Measurements from ENCODE around the gene MAML3.

The MAML3 gene

DNA sequence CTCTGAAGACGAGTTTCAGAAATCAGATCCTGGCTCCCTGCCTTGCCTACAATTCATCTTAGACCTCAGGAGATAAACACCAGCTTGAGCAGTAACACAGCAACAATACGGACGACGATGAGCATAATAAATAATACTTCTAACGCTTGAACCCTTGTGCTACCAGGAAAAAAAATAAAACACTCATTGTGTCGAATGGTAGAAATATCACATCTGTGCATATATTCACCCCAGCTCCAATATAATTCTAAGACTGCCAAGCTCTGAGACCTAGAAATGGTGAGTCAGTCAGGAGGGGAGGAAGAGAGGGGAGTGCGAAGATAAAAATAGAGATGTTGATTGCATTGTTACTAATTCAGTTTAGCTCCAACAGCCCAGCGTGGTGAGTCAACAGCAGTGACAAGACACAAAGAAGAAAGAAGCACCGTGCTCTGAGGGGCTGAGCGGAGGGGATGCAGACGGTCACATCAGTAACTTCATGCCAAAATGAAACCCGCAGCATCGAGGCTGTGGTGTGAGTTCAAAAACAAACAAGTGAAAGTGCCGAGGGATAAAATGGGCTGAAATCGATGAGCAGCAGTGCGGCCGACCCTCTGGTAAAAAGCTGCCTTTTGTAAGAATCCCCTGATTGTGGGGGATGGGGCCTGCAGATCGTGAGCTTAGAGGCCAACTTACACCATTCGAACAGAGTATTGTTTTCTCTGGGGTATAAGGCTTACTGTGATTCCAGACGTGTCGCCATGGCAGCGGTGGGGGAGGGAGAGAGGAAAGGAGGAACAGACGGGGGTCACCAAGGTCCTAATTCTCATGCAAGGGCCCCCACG, 338.0 kb downstream of the MAML3 start:
- H3K4me2 ChIP-seq (ENCODE audit: low read length): no peak overlapping the region
- H3K27me3 ChIP-seq (ENCODE audit: low read depth, low read length): peaks cover 63% of the 10 kb centered on the region
- H4K20me1 ChIP-seq (ENCODE audit: insufficient read depth, low read length): no peaks in the 10 kb centered on the region
- TF ChIP-seq EZH2phosphoT487 (IDR thresholded peaks at IDR 0.05; ENCODE audit: low read depth): no peak
- TF ChIP-seq, protein P1, sequence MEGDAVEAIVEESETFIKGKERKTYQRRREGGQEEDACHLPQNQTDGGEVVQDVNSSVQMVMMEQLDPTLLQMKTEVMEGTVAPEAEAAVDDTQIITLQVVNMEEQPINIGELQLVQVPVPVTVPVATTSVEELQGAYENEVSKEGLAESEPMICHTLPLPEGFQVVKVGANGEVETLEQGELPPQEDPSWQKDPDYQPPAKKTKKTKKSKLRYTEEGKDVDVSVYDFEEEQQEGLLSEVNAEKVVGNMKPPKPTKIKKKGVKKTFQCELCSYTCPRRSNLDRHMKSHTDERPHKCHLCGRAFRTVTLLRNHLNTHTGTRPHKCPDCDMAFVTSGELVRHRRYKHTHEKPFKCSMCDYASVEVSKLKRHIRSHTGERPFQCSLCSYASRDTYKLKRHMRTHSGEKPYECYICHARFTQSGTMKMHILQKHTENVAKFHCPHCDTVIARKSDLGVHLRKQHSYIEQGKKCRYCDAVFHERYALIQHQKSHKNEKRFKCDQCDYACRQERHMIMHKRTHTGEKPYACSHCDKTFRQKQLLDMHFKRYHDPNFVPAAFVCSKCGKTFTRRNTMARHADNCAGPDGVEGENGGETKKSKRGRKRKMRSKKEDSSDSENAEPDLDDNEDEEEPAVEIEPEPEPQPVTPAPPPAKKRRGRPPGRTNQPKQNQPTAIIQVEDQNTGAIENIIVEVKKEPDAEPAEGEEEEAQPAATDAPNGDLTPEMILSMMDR (IDR thresholded peaks at IDR 0.05; ENCODE audit: low read depth, low read length): no peak
- H2AFZ ChIP-seq (ENCODE audit: low read depth, low read length): no peak overlapping the region
- H3K27ac ChIP-seq (ENCODE audit: low read length): no peak overlapping the region
- H3K36me3 ChIP-seq (replicated peaks; ENCODE audit: low read depth, low read length): no peaks in the 10 kb centered on the region
- H3K9ac ChIP-seq (ENCODE audit: low read length): no peak overlapping the region
- no peaks in the 10 kb centered on the region for H3K79me2 ChIP-seq (ENCODE audit: low read length)
- H3K4me3 ChIP-seq (ENCODE audit: low read length): no peak overlapping the region
- no peaks in the 10 kb centered on the region for H3K4me1 ChIP-seq (ENCODE audit: low read length)
- peaks cover 2% of the 10 kb centered on the region; the same call in 1 of the 2 replicates for H3K9me3 ChIP-seq (ENCODE audit: insufficient read depth, low read length)

DNA sequence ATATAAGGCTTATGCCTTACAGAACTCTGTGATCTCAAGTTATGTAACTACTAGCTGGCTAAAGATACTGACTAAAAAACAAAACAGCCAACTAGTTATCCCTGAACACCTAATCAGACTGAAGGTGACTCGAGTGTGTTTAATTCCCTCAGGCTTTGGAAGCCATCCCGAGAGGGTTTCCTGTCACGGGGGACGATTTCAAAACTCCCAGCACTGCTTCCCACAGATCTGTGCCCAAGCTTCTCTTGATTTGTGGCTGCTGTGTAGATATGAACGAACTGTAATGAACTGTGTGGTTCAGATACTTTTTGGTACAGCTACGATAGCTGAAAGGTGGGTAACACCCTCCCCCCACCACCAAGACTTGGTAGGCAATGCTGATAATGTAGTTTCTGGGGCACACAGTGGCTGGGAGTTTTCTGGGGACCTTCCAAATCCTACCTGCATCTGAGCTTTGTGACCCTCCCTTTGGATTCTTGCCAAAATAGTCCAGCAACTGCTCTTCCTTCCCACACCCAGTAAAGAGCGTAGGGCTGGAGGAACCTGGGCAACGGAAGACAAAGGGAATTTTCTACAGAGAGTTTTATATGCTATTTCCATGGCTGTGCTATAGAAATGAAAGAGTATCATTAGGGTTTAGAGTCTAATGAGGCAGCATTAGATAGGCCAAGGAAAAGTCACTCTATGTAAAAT, 339.5 kb downstream of the MAML3 start:
- Histone ChIP-seq H3K27me3 (ENCODE audit: low read depth, low read length) (peaks cover 58% of the 10 kb centered on the region), H3K27ac (ENCODE audit: low read length) (no peak overlapping the region), H2AFZ (ENCODE audit: low read depth, low read length) (no peak overlapping the region)

DNA sequence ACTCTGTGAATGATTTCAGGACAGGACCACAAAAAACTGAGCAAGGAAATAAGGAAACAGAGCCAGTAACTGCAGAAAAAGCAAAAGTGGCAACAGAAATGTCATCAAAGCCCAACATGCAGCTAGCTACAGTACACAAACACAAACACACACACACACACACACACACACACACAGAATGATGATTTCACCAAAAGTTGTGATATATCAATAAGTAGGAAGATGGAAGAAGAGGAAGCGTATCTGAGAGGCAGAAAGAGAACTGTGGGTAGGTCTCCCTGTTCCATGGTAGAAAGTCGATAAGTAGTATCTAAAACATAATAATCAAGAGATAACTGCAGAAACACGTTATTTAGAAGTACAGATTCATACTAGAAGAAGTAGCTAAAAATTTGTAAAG, 340.1 kb downstream of the MAML3 start:
- H3K4me3 ChIP-seq (ENCODE audit: low read length): no peak overlapping the region
- no peak overlapping the region for H3K4me2 ChIP-seq (ENCODE audit: low read length)
- H3K27me3 ChIP-seq (ENCODE audit: low read depth, low read length): peaks cover 57% of the 10 kb centered on the region
- no peak overlapping the region for H2AFZ ChIP-seq (ENCODE audit: low read depth, low read length)
- no peak overlapping the region for H3K27ac ChIP-seq (ENCODE audit: low read length)
- peaks cover 8% of the 10 kb centered on the region; the same call in 1 of the 2 replicates for H3K9me3 ChIP-seq (ENCODE audit: insufficient read depth, low read length)
- TF ChIP-seq, protein P1 (IDR thresholded peaks at IDR 0.05; ENCODE audit: low read depth, low read length): no peak
- no peak for TF ChIP-seq EZH2phosphoT487 (IDR thresholded peaks at IDR 0.05; ENCODE audit: low read depth)
- no peaks in the 10 kb centered on the region for H3K4me1 ChIP-seq (ENCODE audit: low read length)
- H3K79me2 ChIP-seq (ENCODE audit: low read length): no peaks in the 10 kb centered on the region
- H3K9ac ChIP-seq (ENCODE audit: low read length): no peak overlapping the region
- no peaks in the 10 kb centered on the region for H3K36me3 ChIP-seq (replicated peaks; ENCODE audit: low read depth, low read length)
- no peaks in the 10 kb centered on the region for H4K20me1 ChIP-seq (ENCODE audit: insufficient read depth, low read length)

More for the DNA sequence above, 339.5 kb downstream of the MAML3 start:
- Histone ChIP-seq H3K9me3 (ENCODE audit: insufficient read depth, low read length) (peaks cover 8% of the 10 kb centered on the region; the same call in 1 of the 2 replicates), H3K4me1 (ENCODE audit: low read length) (no peaks in the 10 kb centered on the region), H3K4me2 (ENCODE audit: low read length) (no peak overlapping the region), H3K9ac (ENCODE audit: low read length) (no peak overlapping the region), H3K36me3 (replicated peaks; ENCODE audit: low read depth, low read length) (no peaks in the 10 kb centered on the region), H3K79me2 (ENCODE audit: low read length) (no peaks in the 10 kb centered on the region), H4K20me1 (ENCODE audit: insufficient read depth, low read length) (no peaks in the 10 kb centered on the region), H3K4me3 (ENCODE audit: low read length) (no peak overlapping the region)
- no peak for TF ChIP-seq EZH2phosphoT487 (IDR thresholded peaks at IDR 0.05; ENCODE audit: low read depth)
- TF ChIP-seq, protein P1 (IDR thresholded peaks at IDR 0.05; ENCODE audit: low read depth, low read length): no peak

DNA sequence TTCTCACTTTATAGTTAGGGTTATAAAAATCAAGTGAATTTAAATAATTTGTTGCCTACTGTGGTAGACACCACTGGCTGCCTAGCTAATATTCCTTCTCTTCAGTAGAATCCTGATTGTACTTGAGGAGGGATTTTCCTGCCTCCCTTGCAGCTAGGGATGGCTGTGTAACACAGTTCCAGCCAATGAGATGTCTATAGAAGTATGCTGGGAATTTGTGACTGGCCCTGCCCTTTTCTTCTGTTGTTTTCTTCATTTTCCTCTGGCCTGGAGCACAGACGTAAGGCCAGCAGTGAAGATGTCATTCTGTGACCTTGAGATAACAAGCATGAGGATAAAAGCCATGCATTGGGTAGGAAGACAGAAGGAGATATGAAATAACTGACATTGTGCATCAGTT, 343.3 kb downstream of the MAML3 start:
- H3K27me3 ChIP-seq (ENCODE audit: low read depth, low read length): peaks cover 54% of the 10 kb centered on the region
- no peaks in the 10 kb centered on the region for H3K4me1 ChIP-seq (ENCODE audit: low read length)
- H3K27ac ChIP-seq (ENCODE audit: low read length): no peak overlapping the region
- H2AFZ ChIP-seq (ENCODE audit: low read depth, low read length): no peak overlapping the region
- no peak overlapping the region for H3K4me3 ChIP-seq (ENCODE audit: low read length)
- H3K4me2 ChIP-seq (ENCODE audit: low read length): no peak overlapping the region
- TF ChIP-seq EZH2phosphoT487 (IDR thresholded peaks at IDR 0.05; ENCODE audit: low read depth): no peak
- TF ChIP-seq, protein P1 (IDR thresholded peaks at IDR 0.05; ENCODE audit: low read depth, low read length): no peak
- H3K9ac ChIP-seq (ENCODE audit: low read length): no peak overlapping the region
- H3K36me3 ChIP-seq (replicated peaks; ENCODE audit: low read depth, low read length): no peaks in the 10 kb centered on the region
- H3K9me3 ChIP-seq (ENCODE audit: insufficient read depth, low read length): peaks cover 8% of the 10 kb centered on the region; the same call in 1 of the 2 replicates
- no peaks in the 10 kb centered on the region for H3K79me2 ChIP-seq (ENCODE audit: low read length)
- H4K20me1 ChIP-seq (ENCODE audit: insufficient read depth, low read length): no peaks in the 10 kb centered on the region
